Right hindlimb (tissue), 1 donor: ENCODE measurements around the gene ZFAND6.
"Not testable (repeated sequence)": the region's sequence is repeated elsewhere in the genome, so short reads cannot be mapped to it uniquely, and the experiment has no call there.

Experiments
- DNase-seq: peaks from one replicate; pipeline ENCODE4 v3.0.0-alpha.2; 2018

Gene ZFAND6

GRCh38 chr15:80058851-80059785, at the start of gene ZFAND6:
TSS of gene ZFAND6 (plus strand) at chr15:80059676. CDS start at chr15:80120345, 60,669 bp downstream.
- DNase-seq = peak; percentile 97

GRCh38 chr15:80010131-80010673, 49.3 kb upstream of the ZFAND6 start:
- DNase-seq = no peak

- not testable (repeated sequence) for DNase-seq
These were observed 48.4 kb upstream of the ZFAND6 start for GRCh38 chr15:80011041-80011523.

- DNase-seq = no peak
These were observed 47.9 kb upstream of the ZFAND6 start for GRCh38 chr15:80011596-80011995.

- DNase-seq = no peak
These were observed 47.3 kb upstream of the ZFAND6 start for GRCh38 chr15:80012060-80012726.

GRCh38 chr15:80014186-80014585, 45.3 kb upstream of the ZFAND6 start:
- not testable (repeated sequence) for DNase-seq

GRCh38 chr15:80015156-80015555, 44.3 kb upstream of the ZFAND6 start:
- no peak for DNase-seq

GRCh38 chr15:80016506-80016905, 43.0 kb upstream of the ZFAND6 start:
- DNase-seq = not testable (repeated sequence)

GRCh38 chr15:80017139-80017538, 42.3 kb upstream of the ZFAND6 start:
- DNase-seq = not testable (repeated sequence)

GRCh38 chr15:80019168-80019745, 40.2 kb upstream of the ZFAND6 start:
- no peak for DNase-seq

- DNase-seq = not testable (repeated sequence)
These were observed 39.3 kb upstream of the ZFAND6 start for GRCh38 chr15:80020149-80020548.

GRCh38 chr15:80020731-80021130, 38.7 kb upstream of the ZFAND6 start:
- DNase-seq = no peak

- no peak for DNase-seq
These were observed 33.2 kb upstream of the ZFAND6 start for GRCh38 chr15:80026310-80026709.

GRCh38 chr15:80026754-80027153, 32.7 kb upstream of the ZFAND6 start:
- no peak for DNase-seq

GRCh38 chr15:80028937-80029336, 30.5 kb upstream of the ZFAND6 start:
- DNase-seq = no peak

GRCh38 chr15:80031841-80032240, 27.6 kb upstream of the ZFAND6 start:
- peak; percentile 57 for DNase-seq

- no peak for DNase-seq
These were observed 24.8 kb upstream of the ZFAND6 start for GRCh38 chr15:80034629-80035028.

- no peak for DNase-seq
These were observed 23.4 kb upstream of the ZFAND6 start for GRCh38 chr15:80036071-80036470.

GRCh38 chr15:80041494-80042253, 17.8 kb upstream of the ZFAND6 start:
- DNase-seq = no peak

- DNase-seq = no peak
These were observed 16.9 kb upstream of the ZFAND6 start for GRCh38 chr15:80042568-80042967.

- DNase-seq = not testable (repeated sequence)
These were observed 14.3 kb upstream of the ZFAND6 start for GRCh38 chr15:80045219-80045618.

GRCh38 chr15:80049046-80049445, 10.4 kb upstream of the ZFAND6 start:
- DNase-seq = no peak
